Measurements from ENCODE around the gene TACR1. TPM values are rescaled to one million over a fixed set of nuclear protein-coding genes. Genes with fewer than 3 reads are reported as not detected.

TACR1 gene
- polyA plus RNA-seq, 1 of the 3 experiments (the other 2 are of a cell fraction): under 0.01 TPM

DNA sequence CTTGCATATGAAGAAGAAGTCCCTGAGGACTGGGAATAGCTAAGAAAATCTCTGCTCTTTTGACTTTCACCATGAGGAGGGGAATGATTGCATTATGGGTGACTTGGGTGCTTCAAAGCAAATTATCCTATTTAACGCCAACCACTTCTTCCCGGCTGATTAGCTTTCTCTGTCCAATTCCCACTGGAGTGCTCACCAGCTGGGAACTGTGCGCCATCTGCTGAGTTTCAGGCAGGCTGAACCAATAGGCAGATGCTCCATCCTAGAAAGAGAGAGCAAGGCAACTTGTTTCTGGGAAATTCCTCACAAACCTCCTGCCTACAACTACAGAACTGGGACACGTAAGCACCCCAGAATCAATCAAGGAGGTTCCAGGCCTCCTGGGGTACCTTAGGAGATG is 191.5 kb downstream of the TACR1 start:
- H3K27ac ChIP-seq (ENCODE audit: low read depth in 2 of 2, low read length in 1 of 2): no peak overlapping the region
- WGBS (ENCODE audit: low lambda C conversion rate): 92% methylated on average over 4 of the region's 4 CpGs
- H3K9ac ChIP-seq: no peak overlapping the region
- TF ChIP-seq MAX (IDR thresholded peaks at IDR 0.05; ENCODE audit: low read depth) (no peak), EP300 (IDR thresholded peaks at IDR 0.05; ENCODE audit: borderline replicate concordance in 1 of 2, low read depth in 1 of 2, low read length in 1 of 2) (no peak), SMC3 (IDR thresholded peaks at IDR 0.05; ENCODE audit: low read depth, low read length) (0 out of 2 replicates have a peak, but pooled peaks have one; percentile 13), GATA2 (CRISPR knock-in tag; IDR thresholded peaks at IDR 0.05) (no peak), JUND (IDR thresholded peaks at IDR 0.05) (no peak), PBX3 (IDR thresholded peaks at IDR 0.05) (no peak), IRF3 (IDR thresholded peaks at IDR 0.05; ENCODE audit: low read depth, low read length) (no peak), RAD21 (IDR thresholded peaks at IDR 0.05; ENCODE audit: low read length) (peak; percentile 38), ELF1 (IDR thresholded peaks at IDR 0.05) (no peak), TAF1 (IDR thresholded peaks at IDR 0.05; ENCODE audit: borderline replicate concordance, low read depth, low read length) (no peak), TCF12 (IDR thresholded peaks at IDR 0.05) (no peak)
- TF ChIP-seq, protein P1, sequence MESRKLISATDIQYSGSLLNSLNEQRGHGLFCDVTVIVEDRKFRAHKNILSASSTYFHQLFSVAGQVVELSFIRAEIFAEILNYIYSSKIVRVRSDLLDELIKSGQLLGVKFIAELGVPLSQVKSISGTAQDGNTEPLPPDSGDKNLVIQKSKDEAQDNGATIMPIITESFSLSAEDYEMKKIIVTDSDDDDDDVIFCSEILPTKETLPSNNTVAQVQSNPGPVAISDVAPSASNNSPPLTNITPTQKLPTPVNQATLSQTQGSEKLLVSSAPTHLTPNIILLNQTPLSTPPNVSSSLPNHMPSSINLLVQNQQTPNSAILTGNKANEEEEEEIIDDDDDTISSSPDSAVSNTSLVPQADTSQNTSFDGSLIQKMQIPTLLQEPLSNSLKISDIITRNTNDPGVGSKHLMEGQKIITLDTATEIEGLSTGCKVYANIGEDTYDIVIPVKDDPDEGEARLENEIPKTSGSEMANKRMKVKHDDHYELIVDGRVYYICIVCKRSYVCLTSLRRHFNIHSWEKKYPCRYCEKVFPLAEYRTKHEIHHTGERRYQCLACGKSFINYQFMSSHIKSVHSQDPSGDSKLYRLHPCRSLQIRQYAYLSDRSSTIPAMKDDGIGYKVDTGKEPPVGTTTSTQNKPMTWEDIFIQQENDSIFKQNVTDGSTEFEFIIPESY (IDR thresholded peaks at IDR 0.05; ENCODE audit: borderline replicate concordance, low read depth): no peak
- TF ChIP-seq, protein P2, sequence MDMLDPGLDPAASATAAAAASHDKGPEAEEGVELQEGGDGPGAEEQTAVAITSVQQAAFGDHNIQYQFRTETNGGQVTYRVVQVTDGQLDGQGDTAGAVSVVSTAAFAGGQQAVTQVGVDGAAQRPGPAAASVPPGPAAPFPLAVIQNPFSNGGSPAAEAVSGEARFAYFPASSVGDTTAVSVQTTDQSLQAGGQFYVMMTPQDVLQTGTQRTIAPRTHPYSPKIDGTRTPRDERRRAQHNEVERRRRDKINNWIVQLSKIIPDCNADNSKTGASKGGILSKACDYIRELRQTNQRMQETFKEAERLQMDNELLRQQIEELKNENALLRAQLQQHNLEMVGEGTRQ (IDR thresholded peaks at IDR 0.05; ENCODE audit: borderline replicate concordance, low read depth, low read length): no peak
- H3K79me2 ChIP-seq (ENCODE audit: insufficient read depth): no peaks in the 10 kb centered on the region
- no peak overlapping the region for H2AFZ ChIP-seq (ENCODE audit: low read depth)
- H3K27me3 ChIP-seq (ENCODE audit: insufficient read depth): no peaks in the 10 kb centered on the region
- H3F3A ChIP-seq (replicated peaks; ENCODE audit: insufficient read depth): no peaks in the 10 kb centered on the region
- H3K9me2 ChIP-seq: no peaks in the 10 kb centered on the region
- no peaks in the 10 kb centered on the region for H4K20me1 ChIP-seq (ENCODE audit: insufficient read depth)
- H3K4me2 ChIP-seq: no peak overlapping the region
- H3K9me3 ChIP-seq: no peaks in the 10 kb centered on the region
- CTCF ChIA-PET: interaction anchor here (0.8 to 1.7 kb wide), 4 partner anchors 23 to 89 kb away, joined by 3 to 7 read pairs (median 4); no protein-coding TSS in a partner anchor
- H3K36me3 ChIP-seq (replicated peaks in 1 of 2; ENCODE audit: control insufficient read depth in 1 of 2, insufficient read depth in 2 of 2, low read length in 1 of 2): no peaks in the 10 kb centered on the region
- H3K4me3 ChIP-seq (ENCODE audit: low read depth in 2 of 2, low read length in 1 of 2): no peak overlapping the region
- DNase-seq: no peak
- H3K4me1 ChIP-seq (ENCODE audit: control insufficient read depth in 1 of 2, insufficient read depth in 2 of 2, low read depth in 1 of 2, low read length in 1 of 2): peaks cover 0 to 3% of the 10 kb centered on the region in 2 experiments; a peak in 1 of 4 replicates
- POLR2A ChIA-PET: no interaction called here
